H9 (cell line): ENCODE data around the gene LYZL2. TPM values are rescaled to one million over a fixed set of nuclear protein-coding genes. Genes with fewer than 3 reads are reported as not detected.

Experiments used
- DNase-seq: peaks from one replicate; pipeline ENCODE4 v3.0.0-alpha.2; 2017
- H2AFZ ChIP-seq: one replicate; pipeline ENCODE4 v1.6.1; 2013; ENCODE audit warnings: mild to moderate bottlenecking, low read length, control low read depth, moderate library complexity
- H2AK5ac ChIP-seq: 2 replicates; pipeline ENCODE4 v1.6.1; 2013; ENCODE audit warnings: low read length, control low read depth, mixed read lengths; ENCODE audit not compliant: insufficient read length
- H2BK120ac ChIP-seq: one replicate; pipeline ENCODE4 v1.6.1; 2013; ENCODE audit warnings: low read depth, mild to moderate bottlenecking, low read length, control low read depth, inconsistent platforms; ENCODE audit not compliant: poor library complexity, severe bottlenecking
- H2BK12ac ChIP-seq: 2 replicates; pipeline ENCODE4 v1.6.1; 2013; ENCODE audit warnings: low read length, control low read depth, mixed read lengths, low read depth; ENCODE audit not compliant: insufficient read length
- H2BK15ac ChIP-seq: 2 replicates; pipeline ENCODE4 v1.6.1; 2013; ENCODE audit warnings: low read depth, low read length, control low read depth
- H2BK20ac ChIP-seq: one replicate; pipeline ENCODE4 v1.6.1; 2013; ENCODE audit warnings: low read depth, mild to moderate bottlenecking, low read length, control low read depth, inconsistent platforms; ENCODE audit not compliant: poor library complexity, severe bottlenecking
- H2BK5ac ChIP-seq: 2 replicates; pipeline ENCODE4 v1.6.1; 2013; ENCODE audit warnings: low read length, control low read depth, mixed read lengths; ENCODE audit not compliant: insufficient read length
- H3K14ac ChIP-seq: 2 replicates; pipeline ENCODE4 v1.6.1; 2013; ENCODE audit warnings: low read length, control low read depth; ENCODE audit not compliant: insufficient read depth
- H3K18ac ChIP-seq: 2 replicates; pipeline ENCODE4 v1.6.1; 2013; ENCODE audit warnings: low read depth, mild to moderate bottlenecking, mixed read lengths, low read length, control low read depth; ENCODE audit not compliant: insufficient read length
- H3K23ac ChIP-seq: 2 replicates; pipeline ENCODE4 v1.6.1; 2013; ENCODE audit warnings: low read length, control low read depth, mixed read lengths, low read depth; ENCODE audit not compliant: insufficient read length
- H3K23me2 ChIP-seq: 2 replicates; pipeline ENCODE4 v1.6.1; 2013; ENCODE audit warnings: low read depth, mild to moderate bottlenecking, mixed read lengths, low read length, control low read depth; ENCODE audit not compliant: insufficient read length, poor library complexity, severe bottlenecking
- H3K27ac ChIP-seq: 2 replicates; pipeline ENCODE4 v1.5.1; 2013; ENCODE audit warnings: low read length, control low read depth, mixed read lengths, low read depth; ENCODE audit not compliant: insufficient read length
- H3K27me3 ChIP-seq: 2 replicates; pipeline ENCODE4 v1.6.1; 2013; ENCODE audit warnings: low read length, control low read depth, inconsistent platforms; ENCODE audit not compliant: insufficient read depth
- H3K4ac ChIP-seq: 2 replicates; pipeline ENCODE4 v1.6.1; 2013; ENCODE audit warnings: low read depth, mild to moderate bottlenecking, control low read depth, inconsistent platforms, low read length, moderate library complexity
- H3K4me1 ChIP-seq: 2 replicates; pipeline ENCODE4 v1.6.1; 2013; ENCODE audit warnings: low read length, control low read depth, inconsistent platforms; ENCODE audit not compliant: insufficient read depth
- H3K4me2 ChIP-seq: 2 replicates; pipeline ENCODE4 v1.6.1; 2013; ENCODE audit warnings: low read length, control low read depth, mixed read lengths; ENCODE audit not compliant: insufficient read length, insufficient read depth
- H3K56ac ChIP-seq: 2 replicates; pipeline ENCODE4 v1.6.1; 2013; ENCODE audit warnings: low read depth, mild to moderate bottlenecking, mixed read lengths, low read length, control low read depth; ENCODE audit not compliant: insufficient read length
- H3K79me1 ChIP-seq: 2 replicates; pipeline ENCODE4 v1.6.1; 2013; ENCODE audit warnings: low read depth, mild to moderate bottlenecking, moderate library complexity, low read length, control low read depth, inconsistent platforms; ENCODE audit not compliant: insufficient read depth, poor library complexity, severe bottlenecking
- H3K79me2 ChIP-seq: 2 replicates; pipeline ENCODE4 v1.6.1; 2013; ENCODE audit warnings: low read length, control low read depth, inconsistent platforms; ENCODE audit not compliant: insufficient read depth
- H3K9ac ChIP-seq: 2 replicates; pipeline ENCODE4 v1.6.1; 2013; ENCODE audit warnings: low read length, control low read depth, mixed read lengths; ENCODE audit not compliant: insufficient read length; ENCODE audit errors: extremely low read depth
- H3K9me3 ChIP-seq: one replicate; pipeline ENCODE4 v1.6.1; 2013; ENCODE audit warnings: low read depth, low read length, inconsistent platforms; ENCODE audit not compliant: control insufficient read depth
- H3T11ph ChIP-seq: one replicate; pipeline ENCODE4 v1.6.1; 2013; ENCODE audit warnings: mild to moderate bottlenecking, low read length, control low read depth, inconsistent platforms
- H4K20me1 ChIP-seq: one replicate; pipeline ENCODE4 v1.6.1; 2013; ENCODE audit not compliant: control insufficient read depth, insufficient read length, insufficient read depth
- H4K5ac ChIP-seq: 2 replicates; pipeline ENCODE4 v1.6.1; 2013; ENCODE audit warnings: low read depth, mild to moderate bottlenecking, mixed read lengths, low read length, control low read depth; ENCODE audit not compliant: insufficient read length
- H4K8ac ChIP-seq: replicated peaks from 2 replicates; pipeline ENCODE4 v1.6.1; 2013; ENCODE audit warnings: low read length, control low read depth, mixed read lengths, low read depth; ENCODE audit not compliant: insufficient read length
- H4K91ac ChIP-seq: 2 replicates; pipeline ENCODE4 v1.6.1; 2013; ENCODE audit warnings: low read depth, mild to moderate bottlenecking, moderate library complexity, mixed read lengths, low read length, control low read depth; ENCODE audit not compliant: insufficient read length
- H3K27ac Mint-ChIP-seq, 3 experiments: 2 replicates in 2 of 3; 3 replicates in 1 of 3; pipeline ENCODE4 v1.8.0; 2020 to 2021; ENCODE audit warnings: mixed read lengths in 3 of 3, mild to moderate bottlenecking in 1 of 3, moderate library complexity in 1 of 3
- H3K27me3 Mint-ChIP-seq: 2 replicates; pipeline ENCODE4 v1.8.0; 2021; ENCODE audit warnings: low read depth, mild to moderate bottlenecking, moderate library complexity, mixed read lengths
- H3K36me3 Mint-ChIP-seq, 3 experiments: 2 replicates in 2 of 3; 3 replicates in 1 of 3; pipeline ENCODE4 v1.8.0; 2020 to 2021; ENCODE audit warnings: low read depth in 3 of 3, mixed read lengths in 3 of 3; ENCODE audit not compliant: insufficient read depth in 1 of 3
- H3K4me1 Mint-ChIP-seq, 2 experiments: 2 replicates each; pipeline ENCODE4 v1.8.0; 2020; ENCODE audit warnings: mixed read lengths in 2 of 2
- H3K4me3 Mint-ChIP-seq, 2 experiments: 2 replicates in 1 of 2; 3 replicates in 1 of 2; pipeline ENCODE4 v1.8.0; 2020 to 2021; ENCODE audit warnings: mild to moderate bottlenecking in 2 of 2, mixed read lengths in 2 of 2, moderate library complexity in 1 of 2
- H3K9me3 Mint-ChIP-seq, 2 experiments: 2 replicates in 1 of 2; 3 replicates in 1 of 2; pipeline ENCODE4 v1.8.0; 2020; ENCODE audit warnings: mild to moderate bottlenecking in 2 of 2, mixed read lengths in 2 of 2, moderate library complexity in 1 of 2
- WGBS: extraction: QIAGEN DNeasy Blood & Tissue Kit; methylation state at CpG from one replicate; pipeline ENCODE4 v1.1.7; 2013; ENCODE audit warnings: missing lambda C conversion rate, low lambda C conversion rate, mixed read lengths; ENCODE audit not compliant: insufficient read length; ENCODE audit errors: extremely low coverage; 5-methylcytosine and 5-hydroxymethylcytosine counted together
- total RNA-seq: library from RNA; stranded (reverse); gene quantifications from 2 replicates; pipeline ENCODE4 v1.2.1, GENCODE V29; 2021
- TF ChIP-seq, protein P1 (sequence below): fragments of 200-600 bp; sonication (generic); conservative IDR thresholded peaks from 3 replicates; pipeline ENCODE4 v1.8.0; 2021; ENCODE audit warnings: antibody characterized with exemption, mild to moderate bottlenecking

LYZL2 gene
- total RNA-seq, 1 experiment from 2014 or later = not detected

- no peaks in the 10 kb centered on the region for H3K79me1 ChIP-seq
- TF ChIP-seq, protein P1, sequence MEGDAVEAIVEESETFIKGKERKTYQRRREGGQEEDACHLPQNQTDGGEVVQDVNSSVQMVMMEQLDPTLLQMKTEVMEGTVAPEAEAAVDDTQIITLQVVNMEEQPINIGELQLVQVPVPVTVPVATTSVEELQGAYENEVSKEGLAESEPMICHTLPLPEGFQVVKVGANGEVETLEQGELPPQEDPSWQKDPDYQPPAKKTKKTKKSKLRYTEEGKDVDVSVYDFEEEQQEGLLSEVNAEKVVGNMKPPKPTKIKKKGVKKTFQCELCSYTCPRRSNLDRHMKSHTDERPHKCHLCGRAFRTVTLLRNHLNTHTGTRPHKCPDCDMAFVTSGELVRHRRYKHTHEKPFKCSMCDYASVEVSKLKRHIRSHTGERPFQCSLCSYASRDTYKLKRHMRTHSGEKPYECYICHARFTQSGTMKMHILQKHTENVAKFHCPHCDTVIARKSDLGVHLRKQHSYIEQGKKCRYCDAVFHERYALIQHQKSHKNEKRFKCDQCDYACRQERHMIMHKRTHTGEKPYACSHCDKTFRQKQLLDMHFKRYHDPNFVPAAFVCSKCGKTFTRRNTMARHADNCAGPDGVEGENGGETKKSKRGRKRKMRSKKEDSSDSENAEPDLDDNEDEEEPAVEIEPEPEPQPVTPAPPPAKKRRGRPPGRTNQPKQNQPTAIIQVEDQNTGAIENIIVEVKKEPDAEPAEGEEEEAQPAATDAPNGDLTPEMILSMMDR = no peak
- no peak overlapping the region for H3K4me2 ChIP-seq
- no peak overlapping the region for H3T11ph ChIP-seq
- Mint-ChIP-seq H3K36me3 (no peaks in the 10 kb centered on the region), H3K4me1 (peaks cover 4 to 12% of the 10 kb centered on the region in 2 experiments), H3K27ac (peak overlapping the region in 1 of 3 experiments; percentile 78; a peak in 1 of 7 replicates), H3K4me3 (no peak overlapping the region), H3K9me3 (no peaks in the 10 kb centered on the region), H3K27me3 (peaks cover 32% of the 10 kb centered on the region)
- H3K9me3 ChIP-seq = no peaks in the 10 kb centered on the region
- H4K91ac ChIP-seq = no peak overlapping the region
- no peak overlapping the region for H3K14ac ChIP-seq
- no peak overlapping the region for H3K27ac ChIP-seq
- no peak for DNase-seq
- no peaks in the 10 kb centered on the region for H3K79me2 ChIP-seq
- H3K23ac ChIP-seq = no peak overlapping the region
- H2BK15ac ChIP-seq = no peak overlapping the region
- no peaks in the 10 kb centered on the region for H3K23me2 ChIP-seq
- no peak overlapping the region for H4K8ac ChIP-seq
- WGBS = no CpG with 5 or more reads among the region's 7 CpGs
- H3K4ac ChIP-seq = no peak overlapping the region
- H4K20me1 ChIP-seq = no peaks in the 10 kb centered on the region
- H2BK20ac ChIP-seq = no peak overlapping the region
- H4K5ac ChIP-seq = no peak overlapping the region
- H2BK120ac ChIP-seq = no peak overlapping the region
- H3K56ac ChIP-seq = no peak overlapping the region
- no peak overlapping the region for H2BK12ac ChIP-seq
- H2BK5ac ChIP-seq = no peak overlapping the region
- H3K18ac ChIP-seq = no peak overlapping the region
- no peaks in the 10 kb centered on the region; the same call in 1 of the 2 replicates for H3K4me1 ChIP-seq
- H2AFZ ChIP-seq = no peak overlapping the region
- no peak overlapping the region for H2AK5ac ChIP-seq
- H3K27me3 ChIP-seq = peaks cover 6% of the 10 kb centered on the region; the same call in 1 of the 2 replicates
- H3K9ac ChIP-seq = no peak overlapping the region
Measured at GRCh38 chr10:30589441-30589840, 40.1 kb downstream of the LYZL2 start.
